Frontal cortex (tissue), 4 donors: ENCODE data around the gene TRIM63. TPM values are rescaled to one million over a fixed set of nuclear protein-coding genes. Genes with fewer than 3 reads are reported as not detected.

Source experiments
- DNase-seq, 2 donors: peaks; one replicate each; pipeline ENCODE4 v3.0.0; 2012; ENCODE audit warnings: low spot score in 2 of 2
- FAIRE-seq: peaks from 2 replicates; lab custom pipeline; 2012; peaks lifted over from hg19 to GRCh38; lab: Jason Lieb, UNC
- total RNA-seq: library from RNA; depleted of rRNA; stranded (reverse); fragments of >200 nt; gene quantifications from one replicate; pipeline ENCODE4 v1.2.3, GENCODE V29; 2014
- donor health status: control.
- donor health status: control.
- donor health status: control.

Gene TRIM63
- total RNA-seq, 1 donor from 2014 or later = not detected

DNA sequence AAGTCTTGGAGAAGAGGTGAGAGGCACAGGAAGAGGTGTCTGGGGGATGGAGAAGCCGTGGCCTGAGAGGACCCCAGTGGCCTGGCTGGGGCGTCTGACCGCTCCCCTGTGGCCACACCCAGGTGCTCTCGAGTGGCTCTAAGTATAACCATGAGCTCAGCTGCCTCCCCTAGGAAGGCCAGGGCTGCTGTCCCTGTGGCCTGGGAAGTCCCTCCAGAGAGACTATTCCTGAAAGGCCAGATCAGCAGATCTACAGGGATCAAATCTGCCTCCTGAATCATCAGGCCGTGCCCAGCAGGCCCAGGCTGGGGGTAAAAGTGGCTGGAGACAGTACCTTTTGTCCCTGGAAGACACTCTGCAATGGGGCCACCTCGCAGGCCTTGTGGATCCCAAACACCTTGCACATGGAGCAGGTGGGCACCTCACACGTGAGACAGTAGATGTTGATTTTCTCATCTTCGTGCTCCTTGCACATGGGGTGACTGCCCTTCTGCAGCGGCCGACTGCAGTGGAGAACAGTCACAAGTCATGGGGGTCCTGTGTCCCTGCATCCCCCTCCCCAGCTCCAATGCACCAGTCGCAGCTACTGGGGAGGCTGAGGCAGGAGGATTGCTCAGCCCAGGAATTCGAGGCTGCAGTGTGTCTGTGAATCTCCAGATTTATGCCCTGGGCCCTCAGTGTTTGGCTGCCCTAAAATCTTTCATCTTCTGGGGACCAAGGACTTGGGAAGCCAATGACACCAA is 6.4 kb downstream of the TRIM63 start:
- no peak for FAIRE-seq

GRCh38 chr1:26059906-26060305 is 7.5 kb downstream of the TRIM63 start:
- DNase-seq = no peak
- no peak for FAIRE-seq

More for the DNA sequence above, 6.4 kb downstream of the TRIM63 start:
- no peak for DNase-seq

DNA sequence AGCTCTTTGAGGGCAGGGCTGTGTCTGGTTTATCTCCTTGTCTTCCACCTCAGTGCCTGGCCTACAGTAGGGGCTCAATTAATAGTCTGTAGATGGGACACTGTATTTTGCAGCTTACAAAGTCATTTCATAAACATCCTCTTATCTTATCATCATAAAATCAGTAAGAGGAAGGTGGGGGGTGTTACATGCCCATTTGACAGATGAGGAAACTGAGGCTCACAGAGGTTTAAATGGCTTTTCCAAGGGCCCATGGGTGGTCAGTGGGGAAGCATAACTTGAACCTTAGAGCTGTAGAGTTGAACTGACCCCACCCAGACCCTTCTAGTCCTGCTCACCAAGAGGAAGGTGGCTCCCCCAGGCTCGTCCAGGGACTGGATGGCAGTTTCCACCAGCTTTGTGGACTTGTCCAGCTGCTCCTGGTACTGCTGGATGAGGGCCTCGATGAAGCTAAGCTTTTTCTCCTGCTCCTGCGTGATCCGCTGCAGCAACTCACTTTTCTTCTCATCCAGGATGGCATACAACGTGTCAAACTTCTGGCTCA is 9.3 kb downstream of the TRIM63 start:
- DNase-seq = no peak
- no peak for FAIRE-seq

GRCh38 chr1:26057189-26057588 is 10.2 kb downstream of the TRIM63 start:
- no peak for FAIRE-seq
- DNase-seq = no peak

GRCh38 chr1:26055041-26055440 is 12.4 kb downstream of the TRIM63 start:
- DNase-seq (no peak), FAIRE-seq (no peak)

- no peak for FAIRE-seq
- DNase-seq = no peak
These were observed 13.5 kb downstream of the TRIM63 start for GRCh38 chr1:26053718-26054560.

DNA sequence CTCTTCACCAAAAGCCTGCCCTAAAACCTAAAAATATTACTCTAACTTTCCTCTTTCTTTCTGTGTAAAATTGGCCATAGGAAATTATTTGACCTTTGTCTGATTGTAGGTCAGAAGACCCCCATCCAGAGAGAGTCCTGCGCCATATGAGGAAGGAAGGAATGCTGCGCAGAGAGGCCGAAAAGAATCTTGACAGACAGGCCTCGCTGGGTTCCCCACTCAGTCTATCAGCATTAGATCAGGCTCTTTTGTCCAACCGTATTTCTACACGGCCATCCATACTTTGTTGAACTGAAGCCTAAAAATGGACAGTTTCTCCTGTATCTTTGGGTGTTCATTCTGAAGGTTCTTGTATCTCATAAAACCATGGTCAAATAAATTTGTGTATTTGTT is 17.2 kb downstream of the TRIM63 start:
- no peak for FAIRE-seq

DNA sequence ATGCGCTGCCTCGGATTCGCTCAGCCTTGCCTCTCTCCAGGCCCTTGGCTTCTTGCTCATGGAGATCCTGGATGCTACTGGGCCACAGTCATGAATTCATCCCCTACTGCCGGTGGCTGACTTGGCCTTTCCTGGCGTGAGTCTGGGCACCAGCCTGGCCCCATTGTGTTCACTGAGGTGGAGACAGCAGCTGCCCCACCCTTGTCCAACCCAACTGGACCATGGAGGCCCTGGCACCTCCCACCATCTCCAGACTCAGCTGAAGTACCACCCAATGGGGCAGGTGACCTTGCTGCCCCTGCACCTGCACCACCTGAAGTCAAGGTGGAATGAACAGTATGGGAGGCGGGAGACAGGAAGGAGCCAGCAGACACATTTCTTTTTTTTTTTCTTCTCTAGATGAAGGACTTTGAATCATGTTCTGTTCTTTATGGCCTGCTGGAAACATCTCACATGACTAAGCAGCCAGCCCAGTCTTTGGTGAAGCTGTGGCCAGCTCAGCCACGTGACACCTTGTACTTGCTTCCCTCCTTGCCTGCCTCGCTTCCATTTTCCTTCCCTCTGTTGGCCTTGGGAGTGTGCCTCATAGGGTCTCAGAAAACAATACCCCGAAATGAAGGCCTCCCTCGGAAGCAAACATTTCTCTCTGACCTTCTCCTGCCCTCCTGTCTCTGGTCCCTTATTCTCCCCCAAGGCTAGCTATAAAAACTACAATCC is 17.7 kb downstream of the TRIM63 start:
- DNase-seq (no peak), FAIRE-seq (no peak)

More for the DNA sequence above, 17.2 kb downstream of the TRIM63 start:
- DNase-seq = no peak

- DNase-seq (no peak), FAIRE-seq (no peak)
These were observed 20.1 kb downstream of the TRIM63 start for GRCh38 chr1:26047278-26047874.

GRCh38 chr1:26046246-26047095 is 21.0 kb downstream of the TRIM63 start:
- FAIRE-seq (no peak), DNase-seq (no peak)

- DNase-seq = no peak
- FAIRE-seq = no peak
These were observed 21.6 kb downstream of the TRIM63 start, which contains the start of gene SLC30A2 for GRCh38 chr1:26045722-26046245. SLC30A2 (minus strand) TSS chr1:26046118; CDS start chr1:26045896, 222 bp downstream.

GRCh38 chr1:26044971-26045721 is 22.3 kb downstream of the TRIM63 start:
- FAIRE-seq (no peak), DNase-seq (no peak)

- DNase-seq (no peak), FAIRE-seq (no peak)
These were observed 23.0 kb downstream of the TRIM63 start for GRCh38 chr1:26044414-26044813.

DNA sequence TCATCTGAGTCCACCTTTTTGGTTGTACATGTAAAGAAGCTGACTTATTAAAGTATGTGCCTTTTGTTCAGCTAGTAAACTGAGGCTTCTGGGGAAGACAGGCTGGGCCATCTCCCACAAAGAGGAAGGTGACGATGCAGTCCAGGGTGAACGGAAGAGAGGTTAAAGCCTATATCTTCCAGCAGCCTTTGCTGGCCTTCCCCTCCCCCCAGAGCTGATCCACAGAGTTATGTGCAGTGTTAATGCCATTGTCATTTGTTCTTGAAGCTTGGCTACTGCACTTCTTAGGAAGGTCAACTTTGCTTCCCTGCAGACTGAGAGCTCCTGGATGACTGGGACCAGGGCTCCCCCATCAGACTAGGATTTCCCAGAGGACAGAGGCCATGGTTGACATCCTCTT is 23.7 kb downstream of the TRIM63 start:
- no peak for FAIRE-seq
- DNase-seq = no peak

GRCh38 chr1:26041978-26042377 is 25.5 kb downstream of the TRIM63 start:
- no peak for DNase-seq
- no peak for FAIRE-seq

GRCh38 chr1:26041401-26041800 is 26.0 kb downstream of the TRIM63 start:
- DNase-seq (no peak), FAIRE-seq (no peak)

- DNase-seq = no peak
- no peak for FAIRE-seq
These were observed 28.5 kb downstream of the TRIM63 start for GRCh38 chr1:26038904-26039303.

- DNase-seq = no peak
- FAIRE-seq = no peak
These were observed 29.0 kb downstream of the TRIM63 start for GRCh38 chr1:26038477-26038876.
